ENCODE measurements around the gene PLSCR5.

DNA sequence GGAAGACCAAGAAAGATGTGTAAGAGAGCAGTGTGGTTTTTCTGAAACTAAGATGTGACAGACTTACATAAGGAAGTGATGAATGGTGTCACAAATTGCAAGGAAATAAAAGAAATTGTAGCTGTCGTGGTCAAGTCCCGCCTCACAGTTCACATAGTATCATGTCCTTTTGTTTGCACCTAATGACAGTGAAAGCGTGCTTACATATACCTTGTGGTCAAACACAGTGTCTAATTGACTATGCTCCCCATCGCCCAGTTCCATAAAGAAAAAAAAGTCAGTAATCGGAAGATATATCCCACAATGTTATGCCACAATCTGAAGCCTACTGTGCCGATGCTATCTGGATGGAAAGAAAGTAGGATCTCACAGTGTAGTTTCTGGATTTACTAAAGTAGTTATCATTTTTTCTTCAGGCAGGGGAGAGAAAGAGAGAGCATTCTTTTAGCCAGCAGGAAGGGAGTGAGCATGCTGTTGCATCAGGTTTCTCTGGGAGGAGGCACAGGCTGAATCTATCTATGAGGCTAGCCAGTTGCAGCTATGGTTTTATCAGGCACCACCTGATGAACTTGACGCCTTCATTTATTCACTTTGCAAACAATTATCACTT lies 50.9 kb downstream of the PLSCR5 start:
- TF ChIP-seq, protein P1, sequence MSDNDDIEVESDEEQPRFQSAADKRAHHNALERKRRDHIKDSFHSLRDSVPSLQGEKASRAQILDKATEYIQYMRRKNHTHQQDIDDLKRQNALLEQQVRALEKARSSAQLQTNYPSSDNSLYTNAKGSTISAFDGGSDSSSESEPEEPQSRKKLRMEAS (IDR thresholded peaks at IDR 0.05; ENCODE audit: low read depth, low read length): no peak
- TF ChIP-seq, protein P2, sequence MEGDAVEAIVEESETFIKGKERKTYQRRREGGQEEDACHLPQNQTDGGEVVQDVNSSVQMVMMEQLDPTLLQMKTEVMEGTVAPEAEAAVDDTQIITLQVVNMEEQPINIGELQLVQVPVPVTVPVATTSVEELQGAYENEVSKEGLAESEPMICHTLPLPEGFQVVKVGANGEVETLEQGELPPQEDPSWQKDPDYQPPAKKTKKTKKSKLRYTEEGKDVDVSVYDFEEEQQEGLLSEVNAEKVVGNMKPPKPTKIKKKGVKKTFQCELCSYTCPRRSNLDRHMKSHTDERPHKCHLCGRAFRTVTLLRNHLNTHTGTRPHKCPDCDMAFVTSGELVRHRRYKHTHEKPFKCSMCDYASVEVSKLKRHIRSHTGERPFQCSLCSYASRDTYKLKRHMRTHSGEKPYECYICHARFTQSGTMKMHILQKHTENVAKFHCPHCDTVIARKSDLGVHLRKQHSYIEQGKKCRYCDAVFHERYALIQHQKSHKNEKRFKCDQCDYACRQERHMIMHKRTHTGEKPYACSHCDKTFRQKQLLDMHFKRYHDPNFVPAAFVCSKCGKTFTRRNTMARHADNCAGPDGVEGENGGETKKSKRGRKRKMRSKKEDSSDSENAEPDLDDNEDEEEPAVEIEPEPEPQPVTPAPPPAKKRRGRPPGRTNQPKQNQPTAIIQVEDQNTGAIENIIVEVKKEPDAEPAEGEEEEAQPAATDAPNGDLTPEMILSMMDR (IDR thresholded peaks at IDR 0.05; ENCODE audit: low read depth, low read length): no peak

Data from NB4 (cell line).